ENCODE results near the gene CCDC39. TPM values are rescaled to one million over a fixed set of nuclear protein-coding genes. Genes with fewer than 3 reads are reported as not detected.

The CCDC39 gene
- total RNA-seq, 4 donors from 2014 or later: not detected

DNA sequence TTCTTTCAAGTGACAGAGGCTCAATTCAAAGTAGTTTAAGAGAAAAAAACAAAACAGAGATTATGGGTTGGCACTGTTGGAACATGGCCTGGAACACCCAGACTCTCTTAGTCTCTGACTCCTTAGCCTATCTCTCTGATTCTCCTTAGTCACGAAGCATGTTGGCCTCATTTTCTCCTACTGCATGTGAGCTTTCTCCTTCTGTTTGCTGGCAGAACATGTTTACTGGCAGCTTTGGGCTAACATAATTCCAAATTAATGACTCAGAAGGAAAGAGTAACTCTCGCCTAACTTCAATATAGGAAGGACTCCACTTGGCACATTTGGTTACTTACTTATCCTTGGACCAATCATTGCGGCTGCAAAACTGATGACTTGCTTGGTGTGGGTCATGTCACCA is 21.7 kb upstream of the CCDC39 start:
- no peak for TF ChIP-seq POLR2A (IDR thresholded peaks at IDR 0.05)
- TF ChIP-seq EP300 (IDR thresholded peaks at IDR 0.05): no peak
- TF ChIP-seq POLR2AphosphoS5 (IDR thresholded peaks at IDR 0.05): no peak
- TF ChIP-seq, protein P1, sequence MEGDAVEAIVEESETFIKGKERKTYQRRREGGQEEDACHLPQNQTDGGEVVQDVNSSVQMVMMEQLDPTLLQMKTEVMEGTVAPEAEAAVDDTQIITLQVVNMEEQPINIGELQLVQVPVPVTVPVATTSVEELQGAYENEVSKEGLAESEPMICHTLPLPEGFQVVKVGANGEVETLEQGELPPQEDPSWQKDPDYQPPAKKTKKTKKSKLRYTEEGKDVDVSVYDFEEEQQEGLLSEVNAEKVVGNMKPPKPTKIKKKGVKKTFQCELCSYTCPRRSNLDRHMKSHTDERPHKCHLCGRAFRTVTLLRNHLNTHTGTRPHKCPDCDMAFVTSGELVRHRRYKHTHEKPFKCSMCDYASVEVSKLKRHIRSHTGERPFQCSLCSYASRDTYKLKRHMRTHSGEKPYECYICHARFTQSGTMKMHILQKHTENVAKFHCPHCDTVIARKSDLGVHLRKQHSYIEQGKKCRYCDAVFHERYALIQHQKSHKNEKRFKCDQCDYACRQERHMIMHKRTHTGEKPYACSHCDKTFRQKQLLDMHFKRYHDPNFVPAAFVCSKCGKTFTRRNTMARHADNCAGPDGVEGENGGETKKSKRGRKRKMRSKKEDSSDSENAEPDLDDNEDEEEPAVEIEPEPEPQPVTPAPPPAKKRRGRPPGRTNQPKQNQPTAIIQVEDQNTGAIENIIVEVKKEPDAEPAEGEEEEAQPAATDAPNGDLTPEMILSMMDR (IDR thresholded peaks at IDR 0.05): no peak
- Histone ChIP-seq H3K36me3 (no peaks in the 10 kb centered on the region), H3K9me3 (peaks cover 0 to 5% (median 0%) of the 10 kb centered on the region in 3 donors), H3K27me3 (peaks cover 5% of the 10 kb centered on the region), H3K27ac (no peak overlapping the region), H3K4me1 (no peaks in the 10 kb centered on the region), H3K4me3 (no peak overlapping the region)
- no peak for ATAC-seq
- 46 to 80% methylated on average over 1 to 3 of the region's 3 CpGs for WGBS, 2 donors (ENCODE audit: low coverage in 1 of 2)

DNA sequence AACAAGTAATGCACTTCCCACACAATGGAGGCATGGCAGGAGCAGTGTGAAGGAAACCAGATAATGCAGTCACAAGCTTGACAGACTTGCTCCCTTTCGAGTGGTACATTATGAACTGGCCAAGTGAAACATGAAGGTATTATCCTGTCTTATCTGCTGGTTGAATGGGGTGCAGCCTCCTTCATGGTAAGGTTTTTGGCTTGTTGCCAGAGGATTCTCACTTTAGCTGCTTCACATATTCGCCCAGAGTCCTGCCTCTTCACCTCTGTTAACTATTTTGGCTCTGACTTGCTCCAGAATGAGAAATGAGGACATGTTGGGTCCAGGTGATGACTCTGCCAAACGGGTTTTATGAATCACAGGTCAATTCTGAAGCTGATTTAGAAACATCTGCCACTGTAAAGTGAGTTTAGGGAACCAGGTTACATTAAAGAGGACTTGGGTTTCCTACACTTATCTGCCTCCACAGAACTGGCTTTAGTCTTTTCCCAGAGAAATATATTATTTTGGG is 19.5 kb upstream of the CCDC39 start:
- H3K36me3 ChIP-seq: no peaks in the 10 kb centered on the region
- 49 to 51% methylated on average over 2 to 3 of the region's 3 CpGs for WGBS, 2 donors (ENCODE audit: low coverage in 1 of 2)
- no peak overlapping the region for H3K27ac ChIP-seq
- TF ChIP-seq EP300 (IDR thresholded peaks at IDR 0.05): no peak
- TF ChIP-seq POLR2A (IDR thresholded peaks at IDR 0.05): no peak
- no peak for TF ChIP-seq POLR2AphosphoS5 (IDR thresholded peaks at IDR 0.05)
- TF ChIP-seq, protein P1 (IDR thresholded peaks at IDR 0.05): no peak
- H3K27me3 ChIP-seq: peaks cover 6% of the 10 kb centered on the region
- no peaks in the 10 kb centered on the region for H3K4me1 ChIP-seq
- H3K4me3 ChIP-seq: no peak overlapping the region
- ATAC-seq: no peak
- H3K9me3 ChIP-seq: peaks cover 0 to 5% (median 0%) of the 10 kb centered on the region in 3 donors

- no peaks in the 10 kb centered on the region for H3K4me1 ChIP-seq
- no peak overlapping the region for H3K4me3 ChIP-seq
- ATAC-seq: no peak
- H3K36me3 ChIP-seq: no peaks in the 10 kb centered on the region
- no peak for TF ChIP-seq POLR2A (IDR thresholded peaks at IDR 0.05)
- TF ChIP-seq, protein P1 (IDR thresholded peaks at IDR 0.05): no peak
- TF ChIP-seq EP300 (IDR thresholded peaks at IDR 0.05): no peak
- no peak for TF ChIP-seq POLR2AphosphoS5 (IDR thresholded peaks at IDR 0.05)
- H3K27ac ChIP-seq: no peak overlapping the region
- no peaks in the 10 kb centered on the region for H3K9me3 ChIP-seq
- peaks cover 9% of the 10 kb centered on the region for H3K27me3 ChIP-seq
These were observed 15.0 kb upstream of the CCDC39 start for GRCh38 chr3:180694321-180694720.

DNA sequence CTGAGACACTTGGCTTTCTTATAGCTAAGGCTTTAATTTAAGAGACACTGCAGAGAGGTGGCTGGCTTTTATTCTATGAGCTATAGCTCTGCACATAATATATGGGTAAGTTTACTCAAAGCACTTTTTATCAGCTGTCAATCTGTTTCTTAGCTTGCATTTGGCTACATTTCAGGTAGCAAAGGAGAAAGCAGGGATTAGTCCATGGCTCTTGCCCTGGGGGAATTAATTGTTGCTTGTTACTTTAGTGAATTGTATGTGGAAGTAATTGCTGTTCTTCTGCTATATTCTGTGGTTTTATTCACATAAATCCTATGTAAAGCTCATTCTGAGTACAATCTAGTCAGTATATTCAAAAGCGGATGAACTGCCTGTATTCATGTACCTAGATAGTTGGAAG is 14.4 kb upstream of the CCDC39 start:
- H3K36me3 ChIP-seq: no peaks in the 10 kb centered on the region

DNA sequence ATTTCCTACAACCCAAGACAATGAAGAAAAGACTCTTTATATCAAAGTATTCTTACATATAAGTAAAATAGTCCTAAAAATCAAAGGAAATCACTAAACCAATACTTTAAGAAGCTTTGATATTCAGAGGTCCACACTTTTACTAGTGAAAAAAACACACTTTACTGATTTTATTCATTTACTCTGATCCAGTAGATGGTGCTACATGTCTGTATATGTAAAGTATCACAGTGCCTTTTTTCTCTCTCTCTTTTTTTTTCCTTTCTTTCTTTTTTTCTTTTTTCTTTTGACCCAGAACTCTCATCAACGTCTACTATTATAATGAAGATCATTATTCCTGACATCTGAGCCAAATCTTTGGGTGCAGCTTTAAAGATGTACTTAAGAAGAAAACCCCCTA is 10.8 kb upstream of the CCDC39 start:
- ATAC-seq: no peak
- Histone ChIP-seq H3K27ac (no peak overlapping the region), H3K9me3 (no peaks in the 10 kb centered on the region), H3K4me3 (no peak overlapping the region), H3K27me3 (peaks cover 18% of the 10 kb centered on the region), H3K36me3 (no peaks in the 10 kb centered on the region), H3K4me1 (no peaks in the 10 kb centered on the region)
- TF ChIP-seq, protein P1 (IDR thresholded peaks at IDR 0.05): no peak
- TF ChIP-seq POLR2AphosphoS5 (IDR thresholded peaks at IDR 0.05) (no peak), EP300 (IDR thresholded peaks at IDR 0.05) (no peak), POLR2A (IDR thresholded peaks at IDR 0.05) (no peak)
- 0 to 7% methylated on average over 1 of the region's 1 CpG for WGBS, 2 donors (ENCODE audit: low coverage in 1 of 2)

More for the DNA sequence above, 14.4 kb upstream of the CCDC39 start:
- H3K9me3 ChIP-seq: no peaks in the 10 kb centered on the region
- TF ChIP-seq POLR2AphosphoS5 (IDR thresholded peaks at IDR 0.05): no peak
- TF ChIP-seq, protein P1 (IDR thresholded peaks at IDR 0.05): no peak
- no peak for TF ChIP-seq POLR2A (IDR thresholded peaks at IDR 0.05)
- H3K4me3 ChIP-seq: no peak overlapping the region
- peaks cover 9% of the 10 kb centered on the region for H3K27me3 ChIP-seq
- H3K4me1 ChIP-seq: no peaks in the 10 kb centered on the region
- no peak for ATAC-seq
- no peak overlapping the region for H3K27ac ChIP-seq
- 58 to 76% methylated on average over 1 of the region's 1 CpG for WGBS, 2 donors (ENCODE audit: low coverage in 1 of 2)
